ENCODE measurements around the gene ATP5PB.

ATP5PB gene

GRCh38 chr1:111448918-111449702 lies at the start of gene ATP5PB, which contains the start of gene WDR77:
Gene ATP5PB (plus strand): TSS chr1:111449464. CDS start chr1:111449542, 78 bp downstream.
Gene WDR77 (minus strand): TSS chr1:111449256. CDS start chr1:111449169, 87 bp downstream.
- DNase-seq, result peak; percentile 97 to 99

GRCh38 chr1:111399792-111400610 lies 49.3 kb upstream of the ATP5PB start:
- DNase-seq, result peak in 1 of 2 experiments; percentile 24

GRCh38 chr1:111402083-111402482 lies 47.2 kb upstream of the ATP5PB start:
- no peak for DNase-seq

- no peak for DNase-seq
These were observed 44.7 kb upstream of the ATP5PB start for GRCh38 chr1:111404588-111404987.

GRCh38 chr1:111406321-111406768 lies 42.9 kb upstream of the ATP5PB start:
- DNase-seq, result no peak

- no peak for DNase-seq
These were observed 42.0 kb upstream of the ATP5PB start for GRCh38 chr1:111407301-111407700.

GRCh38 chr1:111412839-111413238 lies 36.4 kb upstream of the ATP5PB start:
- no peak for DNase-seq

- DNase-seq, result no peak
These were observed 34.5 kb upstream of the ATP5PB start for GRCh38 chr1:111414756-111415155.

GRCh38 chr1:111415461-111415860 lies 33.8 kb upstream of the ATP5PB start:
- no peak for DNase-seq

GRCh38 chr1:111417755-111418154 lies 31.5 kb upstream of the ATP5PB start:
- no peak for DNase-seq

GRCh38 chr1:111419037-111419436 lies 30.2 kb upstream of the ATP5PB start:
- DNase-seq, result no peak

GRCh38 chr1:111420377-111420776 lies 28.9 kb upstream of the ATP5PB start:
- no peak for DNase-seq

GRCh38 chr1:111422546-111423391 lies 26.5 kb upstream of the ATP5PB start:
- no peak for DNase-seq

GRCh38 chr1:111424281-111424680 lies 25.0 kb upstream of the ATP5PB start:
- DNase-seq, result no peak

- DNase-seq, result no peak
These were observed 12.5 kb upstream of the ATP5PB start for GRCh38 chr1:111436726-111437125.

- no peak for DNase-seq
These were observed 9.6 kb upstream of the ATP5PB start for GRCh38 chr1:111439461-111440351.

- peak in 1 of 2 experiments; percentile 16 for DNase-seq
These were observed 7.6 kb upstream of the ATP5PB start for GRCh38 chr1:111441573-111442192.

GRCh38 chr1:111442457-111442856 lies 6.8 kb upstream of the ATP5PB start:
- DNase-seq, result no peak

GRCh38 chr1:111444031-111444430 lies 5.2 kb upstream of the ATP5PB start:
- DNase-seq, result no peak

- DNase-seq, result no peak
These were observed 2.7 kb upstream of the ATP5PB start for GRCh38 chr1:111446546-111446945.
